ENCODE measurements around the gene USP14.

Gene USP14

DNA sequence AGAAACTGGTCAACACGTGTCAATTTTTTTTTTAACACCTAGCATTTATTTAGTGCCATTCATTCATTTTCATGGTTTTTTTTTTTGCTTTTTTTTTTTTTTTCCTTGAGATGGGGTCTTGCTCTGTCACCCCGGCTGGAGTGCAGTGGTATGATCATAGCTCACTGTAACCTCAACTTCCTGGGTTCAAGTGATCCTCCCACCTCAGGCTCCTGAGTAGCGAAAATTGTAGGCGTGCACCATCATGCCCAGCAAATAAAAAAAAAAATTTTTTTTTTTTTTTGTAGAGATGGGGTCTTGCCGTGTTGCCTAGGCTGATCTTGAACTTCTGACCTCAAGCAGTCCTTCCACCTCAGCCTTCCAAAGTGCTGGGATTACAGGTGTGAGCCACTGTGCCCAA lies 21.1 kb downstream of the USP14 start:
- no peak overlapping the region for H3K4me3 ChIP-seq (ENCODE audit: low read depth, low read length)
- no peak for TF ChIP-seq CTCF (IDR thresholded peaks at IDR 0.05; ENCODE audit: insufficient read depth, low read depth, low read length, missing control alignments)
- DNase-seq (ENCODE audit: low read depth): no peak

- no peak for DNase-seq (ENCODE audit: low read depth)
- no peak for TF ChIP-seq CTCF (IDR thresholded peaks at IDR 0.05; ENCODE audit: insufficient read depth, low read depth, low read length, missing control alignments)
- H3K4me3 ChIP-seq (ENCODE audit: low read depth, low read length): no peak overlapping the region
These were observed 23.4 kb downstream of the USP14 start for GRCh38 chr18:181711-182110.

DNA sequence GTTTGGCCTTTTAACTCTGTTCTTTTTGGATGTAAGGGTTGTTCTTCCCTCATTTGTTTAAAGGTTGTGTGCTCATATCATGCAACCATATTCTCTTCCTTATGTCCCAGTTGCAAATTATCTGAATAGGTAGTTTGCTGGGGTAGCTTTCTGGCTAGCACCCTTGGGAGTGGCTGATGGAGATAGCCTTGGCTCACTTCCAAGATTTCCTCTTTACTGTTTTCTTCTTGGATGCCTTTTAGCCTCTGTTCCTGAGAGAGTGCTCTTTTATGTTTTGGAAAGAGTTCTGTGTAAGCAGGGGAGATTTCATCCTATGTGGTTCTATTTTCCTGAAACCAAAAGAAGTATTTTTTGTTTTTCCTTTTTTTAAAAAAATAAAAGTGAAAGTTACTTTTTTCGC lies 25.4 kb downstream of the USP14 start:
- no peak overlapping the region for H3K4me3 ChIP-seq (ENCODE audit: low read depth, low read length)
- no peak for DNase-seq (ENCODE audit: low read depth)
- TF ChIP-seq CTCF (IDR thresholded peaks at IDR 0.05; ENCODE audit: insufficient read depth, low read depth, low read length, missing control alignments): no peak

- no peak overlapping the region for H3K4me3 ChIP-seq (ENCODE audit: low read depth, low read length)
- no peak for TF ChIP-seq CTCF (IDR thresholded peaks at IDR 0.05; ENCODE audit: insufficient read depth, low read depth, low read length, missing control alignments)
- no peak for DNase-seq (ENCODE audit: low read depth)
These were observed 30.9 kb downstream of the USP14 start for GRCh38 chr18:189254-189653.

- TF ChIP-seq CTCF (IDR thresholded peaks at IDR 0.05; ENCODE audit: insufficient read depth, low read depth, low read length, missing control alignments): no peak
- no peak for DNase-seq (ENCODE audit: low read depth)
- no peak overlapping the region for H3K4me3 ChIP-seq (ENCODE audit: low read depth, low read length)
These were observed 33.4 kb downstream of the USP14 start for GRCh38 chr18:191725-192124.

GRCh38 chr18:192801-193200 lies 34.4 kb downstream of the USP14 start:
- DNase-seq (ENCODE audit: low read depth): no peak
- no peak overlapping the region for H3K4me3 ChIP-seq (ENCODE audit: low read depth, low read length)
- TF ChIP-seq CTCF (IDR thresholded peaks at IDR 0.05; ENCODE audit: insufficient read depth, low read depth, low read length, missing control alignments): no peak

DNA sequence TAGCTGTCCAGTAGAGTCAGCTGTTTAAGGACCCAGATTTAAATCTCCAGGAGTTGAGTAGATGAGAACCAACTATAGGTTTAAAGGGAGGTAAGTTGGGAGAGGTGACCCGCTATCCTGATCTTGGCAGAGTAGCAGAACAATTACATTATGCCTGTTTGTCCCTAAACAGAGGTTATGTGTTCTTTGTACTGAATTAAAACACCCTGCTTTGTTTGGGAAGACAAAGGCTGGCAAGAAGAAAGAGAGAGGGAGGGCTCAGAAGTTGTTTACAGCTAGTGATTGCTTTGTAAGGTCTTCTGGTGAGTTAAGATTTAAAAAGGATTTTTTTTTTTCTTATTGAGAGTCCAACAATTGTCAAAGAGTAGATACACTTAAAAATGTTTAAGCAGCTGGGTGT lies 37.3 kb downstream of the USP14 start:
- no peak overlapping the region for H3K4me3 ChIP-seq (ENCODE audit: low read depth, low read length)
- TF ChIP-seq CTCF (IDR thresholded peaks at IDR 0.05; ENCODE audit: insufficient read depth, low read depth, low read length, missing control alignments): no peak
- no peak for DNase-seq (ENCODE audit: low read depth)

Measured in GM12865 (cell line).